GM19193 (cell line): ENCODE data around the gene B3GNT9.

Experiments used
- POLR2A ChIP-seq: IDR thresholded peaks from 4 replicates; pipeline ENCODE4 v1.6.1; 2011; ENCODE audit not compliant: insufficient read depth, insufficient read length; ENCODE audit errors: extremely low read depth

The B3GNT9 gene

GRCh38 chr16:67154578-67155294 is 3.9 kb upstream of the B3GNT9 start:
- no peak for TF ChIP-seq POLR2A

- no peak for TF ChIP-seq POLR2A
Measured at GRCh38 chr16:67151431-67152097, 766 bp upstream of the B3GNT9 start.

- TF ChIP-seq POLR2A, result no peak
Measured at GRCh38 chr16:67150047-67150832, 558 bp downstream of the B3GNT9 start.

- no peak for TF ChIP-seq POLR2A
Measured at GRCh38 chr16:67149276-67150046, 1.3 kb downstream of the B3GNT9 start.

- TF ChIP-seq POLR2A, result no peak
Measured at GRCh38 chr16:67148656-67149275, 2.0 kb downstream of the B3GNT9 start.

GRCh38 chr16:67148221-67148620 is 2.6 kb downstream of the B3GNT9 start:
- no peak for TF ChIP-seq POLR2A

GRCh38 chr16:67147437-67148140 is 3.2 kb downstream of the B3GNT9 start:
- no peak for TF ChIP-seq POLR2A

GRCh38 chr16:67146523-67147357 is 4.1 kb downstream of the B3GNT9 start:
- no peak for TF ChIP-seq POLR2A

- TF ChIP-seq POLR2A, result no peak
Measured at GRCh38 chr16:67145746-67146145, 5.1 kb downstream of the B3GNT9 start.

GRCh38 chr16:67144943-67145342 is 5.9 kb downstream of the B3GNT9 start:
- TF ChIP-seq POLR2A, result no peak

GRCh38 chr16:67142342-67142741 is 8.5 kb downstream of the B3GNT9 start:
- TF ChIP-seq POLR2A, result no peak

- no peak for TF ChIP-seq POLR2A
Measured at GRCh38 chr16:67141391-67141790, 9.4 kb downstream of the B3GNT9 start.

- no peak for TF ChIP-seq POLR2A
Measured at GRCh38 chr16:67137605-67138004, 13.2 kb downstream of the B3GNT9 start.
